ENCODE data around the gene PKNOX2.

The PKNOX2 gene

GRCh38 chr11:125382314-125382791, 217.8 kb downstream of the PKNOX2 start:
- no peak for DNase-seq (ENCODE audit: low read depth in 2 of 2)

- no peak for DNase-seq (ENCODE audit: low read depth in 2 of 2)
Observed at GRCh38 chr11:125382822-125383221, 218.3 kb downstream of the PKNOX2 start.

- no peak for DNase-seq (ENCODE audit: low read depth in 2 of 2)
Observed at GRCh38 chr11:125384825-125385224, 220.3 kb downstream of the PKNOX2 start.

GRCh38 chr11:125387901-125388300, 223.3 kb downstream of the PKNOX2 start:
- no peak for DNase-seq (ENCODE audit: low read depth in 2 of 2)

- no peak for DNase-seq (ENCODE audit: low read depth in 2 of 2)
Observed at GRCh38 chr11:125388611-125389010, 224.1 kb downstream of the PKNOX2 start.

GRCh38 chr11:125389339-125390166, 225.0 kb downstream of the PKNOX2 start:
- no peak for DNase-seq (ENCODE audit: low read depth in 2 of 2)

GRCh38 chr11:125390946-125391345, 226.4 kb downstream of the PKNOX2 start:
- DNase-seq (ENCODE audit: low read depth in 2 of 2), result no peak

- no peak for DNase-seq (ENCODE audit: low read depth in 2 of 2)
Observed at GRCh38 chr11:125393331-125393730, 228.8 kb downstream of the PKNOX2 start.

- DNase-seq (ENCODE audit: low read depth in 2 of 2), result no peak
Observed at GRCh38 chr11:125394296-125394695, 229.7 kb downstream of the PKNOX2 start.

- DNase-seq (ENCODE audit: low read depth in 2 of 2), result no peak
Observed at GRCh38 chr11:125397421-125397820, 232.9 kb downstream of the PKNOX2 start.

- no peak for DNase-seq (ENCODE audit: low read depth in 2 of 2)
Observed at GRCh38 chr11:125398475-125398874, 233.9 kb downstream of the PKNOX2 start.

- no peak for DNase-seq (ENCODE audit: low read depth in 2 of 2)
Observed at GRCh38 chr11:125398994-125399640, 234.6 kb downstream of the PKNOX2 start.

GRCh38 chr11:125399945-125400344, 235.4 kb downstream of the PKNOX2 start:
- no peak for DNase-seq (ENCODE audit: low read depth in 2 of 2)

GRCh38 chr11:125401235-125401634, 236.7 kb downstream of the PKNOX2 start:
- DNase-seq (ENCODE audit: low read depth in 2 of 2), result no peak

- no peak for DNase-seq (ENCODE audit: low read depth in 2 of 2)
Observed at GRCh38 chr11:125401746-125402145, 237.2 kb downstream of the PKNOX2 start.

- no peak for DNase-seq (ENCODE audit: low read depth in 2 of 2)
Observed at GRCh38 chr11:125402435-125402834, 237.9 kb downstream of the PKNOX2 start.

GRCh38 chr11:125404157-125404810, 239.7 kb downstream of the PKNOX2 start:
- DNase-seq (ENCODE audit: low read depth in 2 of 2), result no peak

GRCh38 chr11:125404811-125405790, 240.6 kb downstream of the PKNOX2 start:
- DNase-seq (ENCODE audit: low read depth in 2 of 2), result peak; percentile 19 to 51

GRCh38 chr11:125407046-125407445, 242.5 kb downstream of the PKNOX2 start:
- no peak for DNase-seq (ENCODE audit: low read depth in 2 of 2)

- no peak for DNase-seq (ENCODE audit: low read depth in 2 of 2)
Observed at GRCh38 chr11:125408311-125408711, 243.8 kb downstream of the PKNOX2 start.

GRCh38 chr11:125410091-125410490, 245.5 kb downstream of the PKNOX2 start:
- DNase-seq (ENCODE audit: low read depth in 2 of 2), result no peak

GRCh38 chr11:125412177-125412496, 247.6 kb downstream of the PKNOX2 start:
- DNase-seq (ENCODE audit: low read depth in 2 of 2), result no peak

Measured in activated CD8-positive, alpha-beta memory T cell treated with anti-CD3 and anti-CD28 coated beads for 4 hours (primary cell).